Measurements from ENCODE around the gene CYP27C1. TPM values are rescaled to one million over a fixed set of nuclear protein-coding genes. Genes with fewer than 3 reads are reported as not detected.

CYP27C1 gene
- total RNA-seq, 4 donors from 2014 or later, result 0.14 to 0.64 (median 0.20) TPM; not detected in 1

DNA sequence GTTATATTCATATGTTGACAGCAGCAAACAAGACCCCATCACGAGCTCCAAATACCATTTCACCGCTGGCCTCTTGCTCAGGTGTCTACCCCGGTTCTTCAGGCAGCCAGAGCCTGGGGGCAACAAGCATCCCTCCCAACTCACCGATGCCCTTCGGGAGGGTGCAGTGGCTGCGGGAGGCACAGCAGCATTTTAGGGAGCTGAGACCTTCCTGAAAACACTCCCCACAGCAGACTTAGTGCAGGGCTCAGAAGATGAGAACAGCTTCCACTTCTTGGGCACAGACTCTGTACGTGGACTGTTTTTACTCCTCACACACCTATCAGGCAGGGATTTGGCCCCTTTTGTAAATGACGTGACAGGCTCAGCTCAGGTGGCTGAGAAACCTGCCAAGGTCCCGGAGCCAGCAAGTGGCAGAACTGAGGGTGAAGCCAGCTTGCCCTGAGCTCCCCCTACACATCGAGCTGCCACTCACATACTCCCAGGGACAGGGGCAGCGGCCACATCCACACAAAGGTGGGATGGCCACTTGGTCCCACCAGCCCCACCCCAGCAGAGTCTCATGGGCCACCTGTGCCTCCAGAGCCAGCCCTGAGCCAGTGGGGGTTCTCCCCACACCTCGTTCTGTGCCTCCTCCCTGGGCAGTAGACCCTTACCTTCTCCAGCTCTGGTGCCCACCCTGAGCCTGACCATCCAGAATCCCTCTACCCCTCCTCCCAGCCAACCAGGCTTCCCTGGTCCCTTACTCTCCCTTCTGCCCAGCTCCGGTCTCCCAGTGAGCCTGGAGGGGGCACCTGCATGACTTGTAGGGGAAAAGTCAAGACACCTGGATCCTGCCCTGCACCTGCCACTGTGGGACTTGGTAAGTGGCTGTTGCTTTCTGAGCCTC is 28.5 kb downstream of the CYP27C1 start:
- in situ Hi-C loops (cut with MboI; ENCODE audit: low pct_ligation_motif_present in 1 of 4, low pct_unique_long_range_greater_than_20kb in 1 of 4, low sequenced_read_pairs in 3 of 4) (no loop called here), intact Hi-C loops (cut with DNase I; ENCODE audit: low total_unique reads) (no loop called here)
- peaks cover 0 to 4% (median 0%) of the 10 kb centered on the region in 4 donors for H3K4me1 ChIP-seq
- no peak for TF ChIP-seq POLR2A (IDR thresholded peaks at IDR 0.05)
- no peak for TF ChIP-seq POLR2AphosphoS5 (IDR thresholded peaks at IDR 0.05)
- TF ChIP-seq, protein P1, sequence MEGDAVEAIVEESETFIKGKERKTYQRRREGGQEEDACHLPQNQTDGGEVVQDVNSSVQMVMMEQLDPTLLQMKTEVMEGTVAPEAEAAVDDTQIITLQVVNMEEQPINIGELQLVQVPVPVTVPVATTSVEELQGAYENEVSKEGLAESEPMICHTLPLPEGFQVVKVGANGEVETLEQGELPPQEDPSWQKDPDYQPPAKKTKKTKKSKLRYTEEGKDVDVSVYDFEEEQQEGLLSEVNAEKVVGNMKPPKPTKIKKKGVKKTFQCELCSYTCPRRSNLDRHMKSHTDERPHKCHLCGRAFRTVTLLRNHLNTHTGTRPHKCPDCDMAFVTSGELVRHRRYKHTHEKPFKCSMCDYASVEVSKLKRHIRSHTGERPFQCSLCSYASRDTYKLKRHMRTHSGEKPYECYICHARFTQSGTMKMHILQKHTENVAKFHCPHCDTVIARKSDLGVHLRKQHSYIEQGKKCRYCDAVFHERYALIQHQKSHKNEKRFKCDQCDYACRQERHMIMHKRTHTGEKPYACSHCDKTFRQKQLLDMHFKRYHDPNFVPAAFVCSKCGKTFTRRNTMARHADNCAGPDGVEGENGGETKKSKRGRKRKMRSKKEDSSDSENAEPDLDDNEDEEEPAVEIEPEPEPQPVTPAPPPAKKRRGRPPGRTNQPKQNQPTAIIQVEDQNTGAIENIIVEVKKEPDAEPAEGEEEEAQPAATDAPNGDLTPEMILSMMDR (IDR thresholded peaks at IDR 0.05), result no peak
- no peak for TF ChIP-seq EP300 (IDR thresholded peaks at IDR 0.05; ENCODE audit: low read depth)
- no peaks in the 10 kb centered on the region for H3K36me3 ChIP-seq
- DNase-seq, result no peak
- H3K4me3 ChIP-seq, result no peak overlapping the region
- peaks cover 4% of the 10 kb centered on the region for H3K27me3 ChIP-seq
- no peaks in the 10 kb centered on the region for H3K9me3 ChIP-seq
- no peak overlapping the region for H3K27ac ChIP-seq
- 89% methylated on average over 13 of the region's 13 CpGs; no CpG with 5 or more reads in 1 of the 2 donors for WGBS, 2 donors (ENCODE audit: low coverage in 1 of 2)

DNA sequence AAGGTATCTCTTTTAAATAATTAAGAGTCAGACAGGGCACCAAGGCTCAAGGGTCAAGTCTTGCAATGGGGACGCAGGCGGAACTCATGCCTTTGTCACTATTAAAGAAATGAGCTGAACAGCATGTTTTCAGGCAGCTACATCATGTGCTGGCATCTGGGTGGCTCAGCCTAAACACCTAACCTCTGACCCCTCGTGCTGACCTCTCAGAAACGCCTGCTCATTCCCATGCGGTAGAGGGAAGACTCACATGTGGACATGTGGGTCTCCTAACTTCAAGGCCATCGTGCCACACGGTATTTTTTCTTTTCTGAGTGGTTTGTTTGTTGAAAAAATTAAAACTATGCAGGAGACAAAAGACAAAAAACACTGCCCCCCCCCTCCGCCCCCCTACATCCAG is 31.3 kb downstream of the CYP27C1 start:
- no peaks in the 10 kb centered on the region for H3K36me3 ChIP-seq
- no peak for DNase-seq
- 80 to 89% methylated on average over 6 to 8 of the region's 8 CpGs for WGBS, 2 donors (ENCODE audit: low coverage in 1 of 2)
- intact Hi-C loops (cut with DNase I; ENCODE audit: low total_unique reads), result no loop called here
- peaks cover 0 to 4% (median 0%) of the 10 kb centered on the region in 4 donors for H3K4me1 ChIP-seq
- H3K4me3 ChIP-seq, result no peak overlapping the region
- no peaks in the 10 kb centered on the region for H3K9me3 ChIP-seq
- H3K27ac ChIP-seq, result no peak overlapping the region
- H3K27me3 ChIP-seq, result peaks cover 6% of the 10 kb centered on the region
- TF ChIP-seq POLR2A (IDR thresholded peaks at IDR 0.05) (no peak), EP300 (IDR thresholded peaks at IDR 0.05; ENCODE audit: low read depth) (no peak), POLR2AphosphoS5 (IDR thresholded peaks at IDR 0.05) (no peak)
- TF ChIP-seq, protein P1 (IDR thresholded peaks at IDR 0.05), result no peak
- in situ Hi-C loops (cut with MboI; ENCODE audit: low pct_ligation_motif_present in 1 of 4, low pct_unique_long_range_greater_than_20kb in 1 of 4, low sequenced_read_pairs in 3 of 4), result no loop called here

DNA sequence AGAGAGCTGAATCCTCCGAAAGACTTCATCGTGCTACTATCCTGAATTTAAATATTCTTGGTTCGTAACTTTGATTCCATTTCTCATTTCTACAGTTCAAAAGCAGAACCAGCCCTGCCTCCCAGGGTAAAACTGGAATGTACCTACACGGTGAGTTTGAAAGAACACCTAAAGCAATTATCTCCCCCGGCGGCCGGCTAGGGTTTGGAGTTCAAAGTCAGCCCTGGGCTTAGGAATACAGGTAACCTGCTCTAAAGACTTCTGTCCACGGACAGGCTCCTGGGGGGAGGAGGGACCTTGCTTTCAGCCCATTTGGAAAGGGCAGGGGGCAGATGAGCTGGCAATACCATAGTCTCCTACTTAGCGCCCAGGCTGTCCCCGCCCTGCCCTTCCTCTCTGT is 32.3 kb downstream of the CYP27C1 start:
- Histone ChIP-seq H3K27ac (no peak overlapping the region), H3K4me3 (no peak overlapping the region), H3K4me1 (no peaks in the 10 kb centered on the region), H3K27me3 (peaks cover 6% of the 10 kb centered on the region), H3K9me3 (no peaks in the 10 kb centered on the region), H3K36me3 (no peaks in the 10 kb centered on the region)
- no peak for DNase-seq
- intact Hi-C loops (cut with DNase I; ENCODE audit: low total_unique reads) (no loop called here), in situ Hi-C loops (cut with MboI; ENCODE audit: low pct_ligation_motif_present in 1 of 4, low pct_unique_long_range_greater_than_20kb in 1 of 4, low sequenced_read_pairs in 3 of 4) (no loop called here)
- 58 to 80% methylated on average over 4 to 10 of the region's 10 CpGs for WGBS, 2 donors (ENCODE audit: low coverage in 1 of 2)
- TF ChIP-seq POLR2A (IDR thresholded peaks at IDR 0.05) (no peak), EP300 (IDR thresholded peaks at IDR 0.05; ENCODE audit: low read depth) (no peak), POLR2AphosphoS5 (IDR thresholded peaks at IDR 0.05) (no peak)
- TF ChIP-seq, protein P1 (IDR thresholded peaks at IDR 0.05), result no peak

- in situ Hi-C loops (cut with MboI; ENCODE audit: low pct_ligation_motif_present in 1 of 4, low pct_unique_long_range_greater_than_20kb in 1 of 4, low sequenced_read_pairs in 3 of 4), result no loop called here
- 71 to 87% methylated on average over 2 to 17 of the region's 17 CpGs for WGBS, 2 donors (ENCODE audit: low coverage in 1 of 2)
- TF ChIP-seq, protein P1 (IDR thresholded peaks at IDR 0.05), result no peak
- TF ChIP-seq POLR2AphosphoS5 (IDR thresholded peaks at IDR 0.05) (no peak), POLR2A (IDR thresholded peaks at IDR 0.05) (no peak), EP300 (IDR thresholded peaks at IDR 0.05; ENCODE audit: low read depth) (no peak)
Observed at GRCh38 chr2:127187081-127187775, 32.9 kb downstream of the CYP27C1 start.

More at GRCh38 chr2:127187081-127187775, 32.9 kb downstream of the CYP27C1 start:
- no peak for DNase-seq
- peaks cover 6% of the 10 kb centered on the region for H3K27me3 ChIP-seq
- no peak overlapping the region for H3K27ac ChIP-seq
- H3K4me1 ChIP-seq, result no peaks in the 10 kb centered on the region
- no peaks in the 10 kb centered on the region for H3K36me3 ChIP-seq
- no peaks in the 10 kb centered on the region for H3K9me3 ChIP-seq
- H3K4me3 ChIP-seq, result no peak overlapping the region
- intact Hi-C loops (cut with DNase I; ENCODE audit: low total_unique reads), result no loop called here
